Gastrocnemius medialis (tissue), 4 donors: ENCODE data around the gene TRPV6. TPM values are rescaled to one million over a fixed set of nuclear protein-coding genes. Genes with fewer than 3 reads are reported as not detected.

Experiments used
- ATAC-seq, 2 donors: fragments of 150-250 bp; one replicate each; pipeline ENCODE4 v1.9.1; 2016
- DNase-seq, 2 donors: peaks; one replicate each; pipeline ENCODE4 v3.0.0-alpha.2; 2019
- H3K27ac ChIP-seq, 4 donors: fragments of 200-600 bp; sonication (generic); 1 replicate in 1 of 4; 2 replicates in 3 of 4; pipeline ENCODE4 v1.5.1; 2016 to 2018; ENCODE audit warnings: mild to moderate bottlenecking in 2 of 4, moderate library complexity in 1 of 4
- H3K27me3 ChIP-seq, 3 donors: fragments of 200-600 bp; sonication (generic) in 2 of 3; 1 replicate in 1 of 3; 2 replicates in 2 of 3; pipeline versions ENCODE4 v1.5.1 to v1.6.0; 2016 to 2019; ENCODE audit warnings: mild to moderate bottlenecking in 1 of 3, moderate library complexity in 1 of 3
- H3K36me3 ChIP-seq, 2 donors: fragments of 200-600 bp; sonication (generic) in 1 of 2; one replicate each; pipeline ENCODE4 v1.5.1; 2017 to 2018
- H3K4me1 ChIP-seq, 2 donors: fragments of 200-600 bp; sonication (generic) in 1 of 2; one replicate each; pipeline ENCODE4 v1.5.1; 2016 to 2017; ENCODE audit warnings: mild to moderate bottlenecking in 2 of 2
- H3K4me3 ChIP-seq, 4 donors: fragments of 200-600 bp; sonication (generic) in 3 of 4; 1 replicate in 1 of 4; 2 replicates in 3 of 4; pipeline ENCODE4 v1.5.1; 2016 to 2019; ENCODE audit warnings: mild to moderate bottlenecking in 2 of 4
- H3K9me3 ChIP-seq, 3 donors: fragments of 200-600 bp; sonication (generic) in 2 of 3; 1 replicate in 1 of 3; 2 replicates in 2 of 3; pipeline ENCODE4 v1.5.1; 2016 to 2019
- POLR2A ChIP-seq, 2 donors: fragments of 450-650 bp; IDR thresholded peaks; one replicate each; pipeline ENCODE4 v1.6.1; 2017; ENCODE audit warnings: antibody characterized with exemption in 2 of 2, mild to moderate bottlenecking in 2 of 2, moderate library complexity in 2 of 2
- in situ Hi-C, 4 donors: fragments of 200-750 bp; cut with MboI; loops; one replicate each; pipeline versions ENCODE4 v1.15.0 to v1.8.0; 2017; ENCODE audit warnings: low sequenced_read_pairs in 4 of 4
- intact Hi-C: fragments of 100-400 bp; cut with DNase I; formaldehyde crosslinking; loops from one replicate; pipeline ENCODE4 v1.15.1; 2023; ENCODE audit warnings: low total_unique reads
- total RNA-seq, 4 donors: library from RNA; depleted of rRNA; stranded (reverse); fragments of >200 nt; gene quantifications; one replicate each; pipeline versions ENCODE4 v1.1.0 to v1.2.3, GENCODE V29; 2016
- TF ChIP-seq, protein P1 (sequence below), 5 experiments: fragments of 450-650 bp in 3 of 5; fragments of 200-600 bp in 2 of 5; sonication (generic) in 2 of 5; IDR thresholded peaks in 4 of 5; conservative IDR thresholded peaks in 1 of 5; 1 replicate in 4 of 5; 2 replicates in 1 of 5; pipeline ENCODE4 v1.5.1; 2016 to 2019; ENCODE audit warnings: antibody characterized with exemption in 5 of 5, mild to moderate bottlenecking in 3 of 5, moderate library complexity in 3 of 5

Gene TRPV6
- total RNA-seq, 4 donors from 2014 or later: not detected

GRCh38 chr7:142932386-142933091 lies 47.0 kb upstream of the TRPV6 start:
- Histone ChIP-seq H3K4me3 (no peak overlapping the region), H3K36me3 (no peaks in the 10 kb centered on the region), H3K4me1 (no peaks in the 10 kb centered on the region), H3K27me3 (no peaks in the 10 kb centered on the region), H3K27ac (no peak overlapping the region), H3K9me3 (no peaks in the 10 kb centered on the region)
- no peak for TF ChIP-seq POLR2A (IDR thresholded peaks at IDR 0.05)
- intact Hi-C loops (no loop called here), in situ Hi-C loops (no loop called here)
- ATAC-seq (no peak), DNase-seq (no peak)

- intact Hi-C loops: no loop called here
- no peak for TF ChIP-seq POLR2A (IDR thresholded peaks at IDR 0.05)
- TF ChIP-seq, protein P1, sequence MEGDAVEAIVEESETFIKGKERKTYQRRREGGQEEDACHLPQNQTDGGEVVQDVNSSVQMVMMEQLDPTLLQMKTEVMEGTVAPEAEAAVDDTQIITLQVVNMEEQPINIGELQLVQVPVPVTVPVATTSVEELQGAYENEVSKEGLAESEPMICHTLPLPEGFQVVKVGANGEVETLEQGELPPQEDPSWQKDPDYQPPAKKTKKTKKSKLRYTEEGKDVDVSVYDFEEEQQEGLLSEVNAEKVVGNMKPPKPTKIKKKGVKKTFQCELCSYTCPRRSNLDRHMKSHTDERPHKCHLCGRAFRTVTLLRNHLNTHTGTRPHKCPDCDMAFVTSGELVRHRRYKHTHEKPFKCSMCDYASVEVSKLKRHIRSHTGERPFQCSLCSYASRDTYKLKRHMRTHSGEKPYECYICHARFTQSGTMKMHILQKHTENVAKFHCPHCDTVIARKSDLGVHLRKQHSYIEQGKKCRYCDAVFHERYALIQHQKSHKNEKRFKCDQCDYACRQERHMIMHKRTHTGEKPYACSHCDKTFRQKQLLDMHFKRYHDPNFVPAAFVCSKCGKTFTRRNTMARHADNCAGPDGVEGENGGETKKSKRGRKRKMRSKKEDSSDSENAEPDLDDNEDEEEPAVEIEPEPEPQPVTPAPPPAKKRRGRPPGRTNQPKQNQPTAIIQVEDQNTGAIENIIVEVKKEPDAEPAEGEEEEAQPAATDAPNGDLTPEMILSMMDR (IDR thresholded peaks at IDR 0.05 in 4 of 5, conservative IDR thresholded peaks at IDR 0.05 in 1 of 5): no peak
These were observed 44.7 kb upstream of the TRPV6 start for GRCh38 chr7:142930126-142930730.

DNA sequence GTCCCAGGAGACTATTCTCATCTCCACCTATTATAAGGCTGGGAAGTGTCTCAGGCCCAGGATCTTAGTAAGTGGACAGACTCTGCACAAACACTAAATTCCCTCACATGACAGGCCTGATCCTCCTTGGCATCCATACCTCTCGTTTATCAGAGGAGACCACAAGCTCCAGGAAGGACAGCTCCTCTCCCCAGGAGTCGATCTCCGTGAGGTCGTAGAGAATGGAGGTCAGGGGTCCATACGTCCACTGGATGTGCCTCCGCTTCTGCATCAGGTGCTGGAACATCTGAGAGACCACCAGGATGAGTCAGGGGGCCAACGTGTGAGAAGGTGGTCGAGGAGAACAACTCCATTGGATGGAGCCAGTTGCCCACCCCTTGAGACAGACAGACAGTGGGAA lies 42.4 kb upstream of the TRPV6 start:
- intact Hi-C loops: no loop called here
- Histone ChIP-seq H3K4me3 (no peak overlapping the region), H3K36me3 (no peaks in the 10 kb centered on the region), H3K9me3 (no peaks in the 10 kb centered on the region), H3K27ac (no peak overlapping the region), H3K4me1 (no peaks in the 10 kb centered on the region), H3K27me3 (no peaks in the 10 kb centered on the region)
- no peak for ATAC-seq
- in situ Hi-C loops: no loop called here
- no peak for DNase-seq
- TF ChIP-seq, protein P1 (IDR thresholded peaks at IDR 0.05 in 4 of 5, conservative IDR thresholded peaks at IDR 0.05 in 1 of 5): no peak
- TF ChIP-seq POLR2A (IDR thresholded peaks at IDR 0.05): no peak

More at GRCh38 chr7:142930126-142930730, 44.7 kb upstream of the TRPV6 start:
- ATAC-seq (no peak), DNase-seq (no peak)
- Histone ChIP-seq H3K4me3 (no peak overlapping the region), H3K27ac (no peak overlapping the region), H3K4me1 (no peaks in the 10 kb centered on the region), H3K27me3 (no peaks in the 10 kb centered on the region), H3K9me3 (no peaks in the 10 kb centered on the region), H3K36me3 (no peaks in the 10 kb centered on the region)
- in situ Hi-C loops: no loop called here

DNA sequence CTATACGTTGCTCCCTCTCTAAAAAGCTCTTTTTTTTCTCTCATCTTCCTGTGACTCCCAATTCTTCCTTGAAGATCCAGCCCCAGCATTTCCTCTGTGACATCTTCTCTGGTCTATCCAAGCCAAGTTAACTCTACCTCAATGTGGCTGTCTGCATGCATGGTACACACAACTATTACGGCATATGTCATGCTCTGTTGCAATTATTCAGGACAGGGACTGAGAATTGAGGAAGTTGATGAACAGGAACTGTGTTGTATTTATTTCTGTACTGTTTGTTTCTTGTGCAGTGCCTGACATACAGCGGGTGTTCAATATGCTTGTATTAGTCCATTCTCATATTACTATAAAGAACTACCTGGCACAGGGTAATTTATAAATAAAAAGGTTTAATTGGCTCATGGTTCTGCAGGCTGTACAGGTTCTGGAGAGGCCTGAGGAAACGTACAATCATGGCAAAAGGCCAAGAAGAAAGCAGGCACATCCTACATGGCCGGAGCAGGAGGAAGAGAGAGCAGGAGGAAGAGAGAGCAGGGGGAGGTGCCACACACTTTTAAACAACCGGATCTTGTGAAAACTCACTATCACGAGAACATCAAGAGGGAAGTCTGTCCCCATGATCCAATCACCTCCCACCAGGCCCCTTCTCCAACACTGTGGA lies 41.7 kb upstream of the TRPV6 start:
- no peak overlapping the region for H3K4me3 ChIP-seq
- TF ChIP-seq, protein P1 (IDR thresholded peaks at IDR 0.05 in 4 of 5, conservative IDR thresholded peaks at IDR 0.05 in 1 of 5): no peak
- no peak for TF ChIP-seq POLR2A (IDR thresholded peaks at IDR 0.05)
- no peaks in the 10 kb centered on the region for H3K36me3 ChIP-seq
- intact Hi-C loops (no loop called here), in situ Hi-C loops (no loop called here)
- no peaks in the 10 kb centered on the region for H3K27me3 ChIP-seq
- ATAC-seq: peak in 1 of 2 donors; percentile 36
- no peak overlapping the region for H3K27ac ChIP-seq
- peak in 1 of 2 donors; percentile 20 for DNase-seq
- H3K9me3 ChIP-seq: no peaks in the 10 kb centered on the region
- no peaks in the 10 kb centered on the region for H3K4me1 ChIP-seq

GRCh38 chr7:142925413-142925812 lies 39.9 kb upstream of the TRPV6 start:
- Histone ChIP-seq H3K4me3 (no peak overlapping the region), H3K4me1 (no peaks in the 10 kb centered on the region), H3K27me3 (no peaks in the 10 kb centered on the region), H3K27ac (no peak overlapping the region), H3K9me3 (no peaks in the 10 kb centered on the region), H3K36me3 (no peaks in the 10 kb centered on the region)
- in situ Hi-C loops: no loop called here
- intact Hi-C loops: no loop called here
- no peak for TF ChIP-seq POLR2A (IDR thresholded peaks at IDR 0.05)
- TF ChIP-seq, protein P1 (IDR thresholded peaks at IDR 0.05 in 4 of 5, conservative IDR thresholded peaks at IDR 0.05 in 1 of 5): no peak
- DNase-seq (no peak), ATAC-seq (no peak)
